Erythroblast (primary cell): ENCODE data around the gene PET100.

Experiments
- GATA1 ChIP-seq: IDR thresholded peaks from 2 replicates; pipeline ENCODE4 v1.6.1; 2011; ENCODE audit warnings: low read depth, mild to moderate bottlenecking, control low read depth, low read length, moderate library complexity
- POLR2A ChIP-seq: IDR thresholded peaks from 2 replicates; pipeline ENCODE4 v1.6.1; 2011; ENCODE audit warnings: mild to moderate bottlenecking, low read length

DNA sequence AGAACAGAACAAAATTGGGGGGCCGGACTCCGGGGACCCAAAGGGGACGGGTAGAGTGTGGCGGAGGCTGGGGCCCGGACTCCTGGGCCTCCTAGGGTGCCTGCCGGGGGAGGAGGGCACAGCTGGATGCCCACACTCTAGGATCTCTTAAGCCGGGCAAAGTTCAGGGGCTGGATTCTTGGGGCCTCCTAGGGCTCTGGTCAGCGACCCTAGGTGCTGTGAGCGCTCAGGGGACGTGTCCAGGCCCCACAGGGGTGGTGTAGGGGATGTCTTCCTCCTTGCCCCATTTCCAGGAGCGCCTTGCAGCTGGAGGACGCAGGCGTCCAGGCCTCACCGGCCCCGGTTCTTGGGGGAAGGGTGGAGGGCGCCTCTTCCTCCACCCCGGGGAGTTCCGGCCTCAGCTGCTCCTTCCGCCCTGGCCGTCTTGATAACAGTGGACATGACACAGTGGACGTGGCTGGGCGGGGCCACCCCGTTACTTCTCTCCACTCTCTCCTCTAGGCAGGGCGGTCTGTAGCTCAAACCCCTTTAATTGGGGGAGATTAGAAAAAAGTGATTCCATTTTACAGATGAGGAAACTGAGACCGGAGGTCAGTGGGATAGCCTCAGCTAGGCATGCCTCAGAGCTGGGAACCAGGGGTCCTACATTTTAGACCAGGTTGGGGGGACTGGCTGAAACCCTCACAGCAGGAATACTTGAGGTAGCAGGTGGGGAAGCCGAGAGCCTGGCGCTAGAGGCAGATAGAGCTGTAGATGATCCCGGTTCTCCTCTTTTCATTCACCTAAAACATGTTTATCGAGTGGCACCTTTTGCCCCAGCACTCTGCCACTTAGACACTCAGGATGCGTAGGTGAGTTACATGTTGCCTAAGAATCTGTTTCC, 8.0 kb downstream of the PET100 start:
- TF ChIP-seq POLR2A (no peak), GATA1 (no peak)
